H1 (cell line): Measurements from ENCODE around the gene DDC. TPM values are rescaled to one million over a fixed set of nuclear protein-coding genes. Genes with fewer than 3 reads are reported as not detected.

ENCODE experiments used
- CTCF ChIA-PET: fragments of 300-600 bp; sonication (Branson Sonifier 250); formaldehyde crosslinking; loops from one replicate; lab custom pipeline; 2021; ENCODE audit not compliant: partially characterized antibody; lab: Charles Lee
- POLR2A ChIA-PET: fragments of 300-600 bp; sonication (Branson Sonifier 250); formaldehyde crosslinking; loops from one replicate; lab custom pipeline; 2021; ENCODE audit warnings: inconsistent platforms; ENCODE audit not compliant: partially characterized antibody; lab: Charles Lee
- DNase-seq, 2 experiments: peaks; one replicate each; pipeline versions ENCODE4 v3.0.0 to v3.0.0-alpha.2; 2010 to 2022; ENCODE audit warnings: low spot score in 2 of 2, low read depth in 1 of 2, mixed read lengths in 1 of 2
- FAIRE-seq: peaks from 2 replicates; lab custom pipeline; 2011; peaks lifted over from hg19 to GRCh38; lab: Jason Lieb, UNC
- H2AFZ ChIP-seq: 2 replicates; pipeline ENCODE4 v1.8.1; 2012; ENCODE audit warnings: low read length, inconsistent platforms
- H2AK5ac ChIP-seq: 2 replicates; pipeline ENCODE4 v1.6.1; 2013; ENCODE audit warnings: low read depth, low read length
- H2BK120ac ChIP-seq: replicated peaks from 2 replicates; pipeline ENCODE3; 2013; ENCODE audit warnings: low read depth, low read length, inconsistent platforms
- H2BK12ac ChIP-seq: 2 replicates; pipeline ENCODE4 v1.6.1; 2013; ENCODE audit warnings: low read depth, low read length
- H2BK15ac ChIP-seq: 2 replicates; pipeline ENCODE4 v1.6.1; 2013; ENCODE audit warnings: low read length
- H2BK20ac ChIP-seq: 2 replicates; pipeline ENCODE4 v1.6.1; 2013; ENCODE audit warnings: low read length
- H2BK5ac ChIP-seq: 2 replicates; pipeline ENCODE4 v1.6.1; 2013; ENCODE audit warnings: low read depth, low read length
- H3K14ac ChIP-seq: 2 replicates; pipeline ENCODE4 v1.6.1; 2013; ENCODE audit warnings: inconsistent platforms; ENCODE audit not compliant: insufficient read length
- H3K18ac ChIP-seq: 2 replicates; pipeline ENCODE4 v1.6.1; 2013; ENCODE audit warnings: low read length; ENCODE audit errors: extremely low read depth
- H3K23ac ChIP-seq: 2 replicates; pipeline ENCODE4 v1.6.1; 2013; ENCODE audit warnings: inconsistent platforms; ENCODE audit not compliant: insufficient read length
- H3K23me2 ChIP-seq: 2 replicates; pipeline ENCODE4 v1.6.1; 2013; ENCODE audit warnings: low read depth, low read length
- H3K27ac ChIP-seq: 2 replicates; pipeline ENCODE4 v1.6.1; 2011; ENCODE audit warnings: low read depth, low read length, inconsistent platforms
- H3K27me3 ChIP-seq, 4 experiments: replicated peaks in 1 of 4; 1 replicate in 1 of 4; 2 replicates in 3 of 4; pipeline versions ENCODE4 v1.6.1 to v1.8.1; 2011 to 2013; ENCODE audit warnings: low read length in 3 of 4, mild to moderate bottlenecking in 3 of 4, inconsistent platforms in 2 of 4, mixed read lengths in 2 of 4, moderate library complexity in 1 of 4; ENCODE audit not compliant: control insufficient read depth in 3 of 4, insufficient read depth in 3 of 4; ENCODE audit errors: extremely low read depth in 1 of 4
- H3K36me3 ChIP-seq, 4 experiments: 2 replicates each; pipeline versions ENCODE4 v1.6.1 to v1.8.1; 2011 to 2013; ENCODE audit warnings: mild to moderate bottlenecking in 4 of 4, low read length in 3 of 4, moderate library complexity in 2 of 4, control low read depth in 1 of 4, inconsistent platforms in 1 of 4; ENCODE audit not compliant: insufficient read depth in 4 of 4, control insufficient read depth in 2 of 4
- H3K4ac ChIP-seq: replicated peaks from 2 replicates; pipeline ENCODE3; 2013; ENCODE audit warnings: low read length, low read depth, mixed read lengths, inconsistent platforms; ENCODE audit not compliant: insufficient read length
- H3K4me1 ChIP-seq, 4 experiments: replicated peaks in 1 of 4; 1 replicate in 1 of 4; 2 replicates in 3 of 4; pipeline versions ENCODE4 v1.6.1 to v1.8.1; 2011 to 2013; ENCODE audit warnings: low read length in 3 of 4, inconsistent platforms in 2 of 4, mixed read lengths in 1 of 4; ENCODE audit not compliant: insufficient read depth in 4 of 4, control insufficient read depth in 3 of 4
- H3K4me2 ChIP-seq, 2 experiments: 2 replicates each; pipeline versions ENCODE4 v1.6.1 to v1.8.1; 2011 to 2013; ENCODE audit warnings: low read depth in 2 of 2, low read length in 2 of 2, control low read depth in 1 of 2, inconsistent platforms in 1 of 2, mild to moderate bottlenecking in 1 of 2; ENCODE audit not compliant: insufficient read depth in 1 of 2
- H3K4me3 ChIP-seq, 4 experiments: fragments of 200-600, 300-600 bp in 1 of 4; sonication (generic), shearing (Covaris generic), sonication (Bioruptor Twin) in 1 of 4; 2 replicates each; pipeline versions ENCODE4 v1.5.1 to v1.8.1; 2011 to 2016; ENCODE audit warnings: low read length in 4 of 4, low read depth in 3 of 4, control low read depth in 2 of 4, inconsistent platforms in 2 of 4, mild to moderate bottlenecking in 2 of 4, mixed read lengths in 1 of 4, moderate library complexity in 1 of 4; ENCODE audit not compliant: insufficient read depth in 2 of 4; ENCODE audit errors: extremely low read depth in 1 of 4
- H3K56ac ChIP-seq: replicated peaks from 2 replicates; pipeline ENCODE3; 2013; ENCODE audit warnings: low read depth, mild to moderate bottlenecking, mixed read lengths, low read length, inconsistent platforms; ENCODE audit not compliant: insufficient read length
- H3K79me1 ChIP-seq: 2 replicates; pipeline ENCODE4 v1.6.1; 2013; ENCODE audit warnings: low read depth, low read length, control low read depth
- H3K79me2 ChIP-seq, 2 experiments: 2 replicates each; pipeline versions ENCODE4 v1.6.1 to v1.8.1; 2012 to 2013; ENCODE audit warnings: low read length in 2 of 2, mild to moderate bottlenecking in 2 of 2, inconsistent platforms in 1 of 2; ENCODE audit not compliant: insufficient read depth in 2 of 2, control insufficient read depth in 1 of 2
- H3K9ac ChIP-seq, 4 experiments: replicated peaks in 1 of 4; 1 replicate in 1 of 4; 2 replicates in 3 of 4; pipeline versions ENCODE4 v1.6.1 to v1.8.1; 2011 to 2013; ENCODE audit warnings: low read depth in 3 of 4, low read length in 3 of 4, control low read depth in 2 of 4, mild to moderate bottlenecking in 2 of 4, moderate library complexity in 2 of 4, inconsistent platforms in 1 of 4; ENCODE audit errors: extremely low read depth in 1 of 4
- H3K9me3 ChIP-seq, 2 experiments: 2 replicates each; pipeline versions ENCODE4 v1.6.1 to v1.8.1; 2012 to 2013; ENCODE audit warnings: mild to moderate bottlenecking in 2 of 2, moderate library complexity in 2 of 2, control low read depth in 1 of 2, inconsistent platforms in 1 of 2, low read depth in 1 of 2, low read length in 1 of 2, mixed read lengths in 1 of 2; ENCODE audit not compliant: insufficient read depth in 2 of 2
- H4K20me1 ChIP-seq, 2 experiments: replicated peaks in 1 of 2; 2 replicates each; pipeline versions ENCODE3 to v1.8.1; 2011 to 2013; ENCODE audit warnings: inconsistent platforms in 2 of 2, low read length in 2 of 2, mild to moderate bottlenecking in 1 of 2; ENCODE audit not compliant: insufficient read depth in 2 of 2, control insufficient read depth in 1 of 2
- H4K5ac ChIP-seq: 2 replicates; pipeline ENCODE4 v1.6.1; 2013; ENCODE audit warnings: low read length, low read depth, mixed read lengths, inconsistent platforms; ENCODE audit not compliant: insufficient read length
- H4K8ac ChIP-seq: 2 replicates; pipeline ENCODE4 v1.8.0; 2013; ENCODE audit warnings: mild to moderate bottlenecking, moderate library complexity, low read length, inconsistent platforms; ENCODE audit not compliant: insufficient read depth; ENCODE audit errors: extremely low read depth
- H4K91ac ChIP-seq: replicated peaks from 2 replicates; pipeline ENCODE3; 2013; ENCODE audit warnings: low read length, mixed read lengths, inconsistent platforms; ENCODE audit not compliant: insufficient read length
- HDAC2 ChIP-seq, 2 experiments: fragments of 300-600 bp in 1 of 2; sonication (generic) in 1 of 2; IDR thresholded peaks; 2 replicates each; pipeline ENCODE4 v1.6.1; 2011 to 2012; ENCODE audit warnings: low read depth in 2 of 2, low read length in 2 of 2, mild to moderate bottlenecking in 2 of 2, moderate library complexity in 2 of 2, borderline replicate concordance in 1 of 2, inconsistent platforms in 1 of 2
- KDM4A ChIP-seq: IDR thresholded peaks from one replicate; pipeline ENCODE4 v1.7.1; 2012; ENCODE audit warnings: low read depth, mild to moderate bottlenecking, moderate library complexity, low read length, inconsistent platforms; ENCODE audit not compliant: severe bottlenecking
- TEAD4 ChIP-seq: IDR thresholded peaks from 2 replicates; pipeline ENCODE4 v1.6.1; 2012; ENCODE audit warnings: low read depth, low read length, inconsistent platforms, mixed read lengths
- WGBS, 2 experiments: shearing (Covaris generic) in 1 of 2; methylation state at CpG; one replicate each; pipeline versions ENCODE4 v1.1.6 to v1.1.7; 2013 to 2015; ENCODE audit warnings: low lambda C conversion rate in 2 of 2, mixed read lengths in 2 of 2, inconsistent platforms in 1 of 2, low coverage in 1 of 2, missing lambda C conversion rate in 1 of 2; ENCODE audit not compliant: insufficient replicate concordance in 2 of 2, insufficient coverage in 1 of 2, insufficient read length in 1 of 2; ENCODE audit errors: extremely low coverage in 1 of 2, missing lambda C conversion rate in 1 of 2; 5-methylcytosine and 5-hydroxymethylcytosine counted together
- polyA plus RNA-seq, 7 experiments: library from polyadenylated mRNA; depleted of rRNA in 3 of 7; stranded (reverse) in 5 of 7; unstranded in 2 of 7; fragments of >200 nt in 5 of 7; fragments of 200-250 nt in 2 of 7; gene quantifications; 1 replicate in 5 of 7; 2 replicates in 1 of 7; 4 replicates in 1 of 7; pipeline versions ENCODE4 v1.2.1 to v1.2.3, GENCODE V29; 2011 to 2013; ENCODE audit warnings: missing spikeins in 2 of 7, mixed read lengths in 2 of 7
- total RNA-seq: library from RNA; stranded (reverse); fragmentation: NEBNext Ultra II Directional; extraction: Animal tissue kit (Norgen Biotek cat#: 25700); gene quantifications from 2 replicates; pipeline ENCODE4 v1.2.1, GENCODE V29; 2021

The DDC gene
- total and polyA plus RNA-seq, 2 of the 8 experiments (the other 6 are each of a cell fraction or from before 2014, with no cell fraction given): 0.05 TPM; not detected in 1

- no peak overlapping the region for H3K9ac ChIP-seq
- H2BK20ac ChIP-seq: no peak overlapping the region
- H3K4me1 ChIP-seq: peaks cover 0 to 3% (median 0%) of the 10 kb centered on the region in 4 experiments; a peak in 3 of 7 replicates
- no peak overlapping the region for H3K4ac ChIP-seq
- H4K20me1 ChIP-seq: no peaks in the 10 kb centered on the region
- H3K27me3 ChIP-seq: no peaks in the 10 kb centered on the region
- H3K18ac ChIP-seq: no peak overlapping the region
- H2BK120ac ChIP-seq: no peak overlapping the region
- no peaks in the 10 kb centered on the region for H3K79me2 ChIP-seq
- POLR2A ChIA-PET: no interaction called here
- H2AFZ ChIP-seq: no peak overlapping the region
- no peak overlapping the region for H3K56ac ChIP-seq
- H3K4me2 ChIP-seq: no peak overlapping the region
- H2BK15ac ChIP-seq: no peak overlapping the region
- H3K4me3 ChIP-seq: no peak overlapping the region
- no peak overlapping the region for H3K27ac ChIP-seq
- FAIRE-seq: no peak
- TF ChIP-seq KDM4A (no peak), HDAC2 (IDR thresholded peaks at IDR 0.05; ENCODE audit: borderline replicate concordance in 1 of 2, low read depth in 2 of 2, low read length in 2 of 2) (no peak), TEAD4 (no peak)
- TF ChIP-seq, all 59 proteins: peak for 0
- Histone ChIP-seq H3K9me3 (no peaks in the 10 kb centered on the region), H3K36me3 (no peaks in the 10 kb centered on the region), H3K23ac (no peak overlapping the region), H2BK5ac (no peak overlapping the region), H2AK5ac (no peak overlapping the region), H3K23me2 (no peaks in the 10 kb centered on the region), H4K5ac (no peak overlapping the region), H4K91ac (no peak overlapping the region), H3K14ac (no peak overlapping the region), H3K79me1 (no peaks in the 10 kb centered on the region), H2BK12ac (no peak overlapping the region), H4K8ac (no peak overlapping the region)
- CTCF ChIA-PET: interaction anchor here (0.9 kb wide), 1 partner anchor 8 kb away, joined by 3 read pairs; no protein-coding TSS in a partner anchor
- WGBS, 2 experiments: 56% methylated on average over 3 of the region's 3 CpGs; no CpG with 5 or more reads in 1 of the 2 experiments
- DNase-seq: no peak
These were observed 11.2 kb downstream of the DDC start for GRCh38 chr7:50553973-50554372.
